Fibroblast of skin of left biceps (primary cell): Measurements from ENCODE around the gene OR2S2.
"Not testable (repeated sequence)": the region's sequence is repeated elsewhere in the genome, so short reads cannot be mapped to it uniquely, and the experiment has no call there.

Experiments
- DNase-seq, 2 experiments: peaks; one replicate each; pipeline ENCODE4 v3.0.0-alpha.2; 2013; ENCODE audit warnings: low read depth in 2 of 2

The OR2S2 gene, protein sequence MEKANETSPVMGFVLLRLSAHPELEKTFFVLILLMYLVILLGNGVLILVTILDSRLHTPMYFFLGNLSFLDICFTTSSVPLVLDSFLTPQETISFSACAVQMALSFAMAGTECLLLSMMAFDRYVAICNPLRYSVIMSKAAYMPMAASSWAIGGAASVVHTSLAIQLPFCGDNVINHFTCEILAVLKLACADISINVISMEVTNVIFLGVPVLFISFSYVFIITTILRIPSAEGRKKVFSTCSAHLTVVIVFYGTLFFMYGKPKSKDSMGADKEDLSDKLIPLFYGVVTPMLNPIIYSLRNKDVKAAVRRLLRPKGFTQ

DNA sequence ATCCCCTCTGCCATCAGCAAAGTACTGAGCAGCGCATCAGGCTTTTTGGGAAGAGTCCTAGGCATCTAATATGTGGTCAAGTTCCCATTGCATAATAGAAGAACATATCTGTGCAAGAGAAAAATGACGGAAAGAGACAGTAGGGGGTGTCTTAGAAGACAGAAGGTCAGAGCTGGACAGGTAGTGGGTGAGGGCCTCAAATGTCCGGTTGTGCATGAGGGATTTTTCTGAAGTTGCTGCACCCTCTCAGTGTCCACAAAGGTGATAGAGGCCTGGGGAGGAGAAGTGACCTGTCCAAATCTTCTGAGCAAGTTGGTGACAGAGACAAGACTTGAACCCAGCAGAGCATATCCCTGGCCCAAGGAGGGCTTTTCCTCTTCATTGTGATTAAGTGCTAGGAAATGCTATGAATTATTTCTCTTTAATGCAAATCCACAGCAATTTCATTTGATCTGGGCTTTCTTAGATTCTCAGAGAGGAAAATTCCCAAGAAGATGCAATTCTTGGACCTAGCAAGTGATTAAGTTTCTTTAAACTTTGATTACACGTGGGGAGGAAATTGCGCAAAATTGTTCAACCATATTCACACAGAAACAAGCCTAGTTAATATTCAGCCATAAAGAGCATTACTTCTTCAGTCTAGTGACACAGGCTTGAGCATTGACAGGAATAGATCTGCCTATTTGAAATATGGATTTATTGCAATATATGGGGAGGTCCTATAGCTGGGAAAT lies at the start of gene OR2S2:
Gene OR2S2 (minus strand): TSS at position 51 of the 734 bp plus-strand sequence. CDS start 56 bp downstream, outside the sequence.
- DNase-seq: no peak

DNA sequence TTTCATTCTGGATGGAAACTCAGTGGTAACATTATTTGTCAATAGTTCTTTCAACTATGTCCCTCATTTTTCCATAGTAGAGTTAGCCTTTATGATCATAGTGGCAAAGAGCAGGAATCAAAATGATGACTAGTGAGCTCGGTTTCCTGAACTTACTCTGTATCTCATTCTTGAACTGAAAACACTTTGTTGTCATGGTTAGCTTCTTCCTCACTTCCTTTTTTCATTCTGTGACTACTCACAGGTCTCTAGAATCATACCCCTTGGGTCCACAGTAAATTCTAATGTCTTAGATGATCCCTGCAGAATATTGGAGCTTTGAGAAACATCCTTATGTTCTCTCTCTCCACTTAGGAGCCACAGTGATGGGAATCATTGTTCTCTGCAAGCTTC lies 49.4 kb upstream of the OR2S2 start:
- DNase-seq: no peak

DNA sequence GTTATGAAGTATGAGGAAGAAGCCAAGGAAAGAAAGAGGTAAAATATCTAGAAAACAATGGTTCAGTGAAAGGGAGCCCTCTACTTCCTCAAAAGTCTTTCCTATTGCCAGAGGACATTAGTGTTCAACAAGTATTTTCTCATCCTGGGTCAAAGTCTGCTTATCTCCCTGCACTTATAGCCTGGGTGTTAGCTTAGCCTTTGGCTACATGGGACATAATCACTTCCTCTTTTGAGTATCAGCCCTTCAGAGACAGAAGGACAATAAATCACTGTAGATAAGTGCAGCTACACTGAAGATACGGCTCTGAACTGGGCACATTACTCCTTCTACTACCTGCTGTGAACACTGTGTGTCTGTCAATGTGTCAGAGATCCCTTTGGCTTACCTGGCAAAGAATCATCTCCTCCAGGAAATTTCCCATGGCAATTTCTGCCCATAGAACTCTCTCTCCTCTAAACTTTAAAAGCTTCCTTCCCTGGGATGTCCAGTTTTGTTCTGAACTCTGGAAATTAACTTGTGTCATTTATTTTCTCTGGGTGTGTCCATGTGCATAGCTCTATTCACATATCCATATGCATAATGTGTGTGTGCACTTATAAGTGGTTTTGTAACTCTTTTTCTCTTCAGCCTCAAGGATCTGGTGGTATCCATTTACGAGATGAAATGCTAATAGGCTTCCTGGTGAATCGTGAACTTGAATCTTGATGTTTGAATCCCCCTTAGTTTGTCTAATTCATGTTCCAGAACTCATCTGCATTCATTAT lies 48.8 kb upstream of the OR2S2 start:
- no peak for DNase-seq

DNA sequence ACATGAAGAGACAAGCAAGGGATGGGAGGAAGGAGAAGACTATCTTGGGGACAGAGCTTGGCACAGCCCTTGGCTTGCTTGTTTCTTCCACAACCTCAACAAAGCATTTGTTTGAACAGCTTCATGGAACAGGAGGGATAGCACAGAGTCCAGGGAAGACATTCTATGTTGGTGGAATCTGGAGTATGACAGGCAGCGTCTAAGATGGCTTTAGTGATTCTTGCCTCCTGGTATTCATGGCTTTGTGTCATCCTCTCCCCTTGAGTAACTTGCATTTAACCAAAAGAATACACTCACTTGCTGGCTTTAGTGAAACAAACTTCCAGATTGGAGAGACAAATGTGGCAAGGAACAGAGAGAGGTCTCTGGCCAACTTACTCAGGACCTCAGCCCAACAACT lies 47.9 kb upstream of the OR2S2 start:
- no peak for DNase-seq

DNA sequence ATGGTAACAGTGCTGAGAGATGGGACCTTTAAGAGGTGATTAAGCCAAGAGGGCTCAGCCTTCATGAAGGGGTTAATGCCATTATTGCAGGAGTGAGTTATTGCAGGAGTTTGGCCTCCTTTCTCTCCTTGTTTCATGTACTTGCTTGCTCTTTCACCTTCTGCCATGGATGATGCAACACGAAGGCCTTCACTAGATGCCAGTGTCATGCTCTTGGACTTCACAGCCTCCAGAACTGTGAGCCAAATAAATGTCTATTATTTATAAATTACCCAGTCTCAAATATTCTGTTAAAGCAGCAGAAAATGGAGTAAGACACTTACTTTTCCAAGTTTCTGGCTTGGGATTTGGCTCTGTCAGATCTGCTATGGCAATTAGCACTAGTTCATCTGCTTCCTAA lies 40.4 kb upstream of the OR2S2 start:
- DNase-seq: no peak

DNA sequence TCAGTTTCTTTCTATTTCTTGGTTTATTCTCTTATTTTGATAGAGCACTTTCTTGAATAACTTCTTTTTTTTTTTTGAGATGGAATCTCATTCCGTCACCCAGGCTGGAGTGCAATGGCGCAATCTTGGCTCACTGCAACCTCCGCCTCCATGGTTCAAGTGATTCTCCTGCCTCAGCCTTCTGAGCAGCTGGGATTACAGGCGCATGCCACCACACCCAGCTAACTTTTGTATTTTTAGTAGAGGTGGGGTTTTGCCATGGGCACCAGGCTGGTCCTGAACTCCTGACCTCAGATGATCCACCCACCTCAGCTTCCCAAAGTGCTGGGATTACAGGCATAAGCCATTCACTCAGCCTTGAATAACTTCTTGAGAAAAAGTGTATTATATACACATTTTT lies 39.1 kb upstream of the OR2S2 start:
- not testable (repeated sequence) for DNase-seq

DNA sequence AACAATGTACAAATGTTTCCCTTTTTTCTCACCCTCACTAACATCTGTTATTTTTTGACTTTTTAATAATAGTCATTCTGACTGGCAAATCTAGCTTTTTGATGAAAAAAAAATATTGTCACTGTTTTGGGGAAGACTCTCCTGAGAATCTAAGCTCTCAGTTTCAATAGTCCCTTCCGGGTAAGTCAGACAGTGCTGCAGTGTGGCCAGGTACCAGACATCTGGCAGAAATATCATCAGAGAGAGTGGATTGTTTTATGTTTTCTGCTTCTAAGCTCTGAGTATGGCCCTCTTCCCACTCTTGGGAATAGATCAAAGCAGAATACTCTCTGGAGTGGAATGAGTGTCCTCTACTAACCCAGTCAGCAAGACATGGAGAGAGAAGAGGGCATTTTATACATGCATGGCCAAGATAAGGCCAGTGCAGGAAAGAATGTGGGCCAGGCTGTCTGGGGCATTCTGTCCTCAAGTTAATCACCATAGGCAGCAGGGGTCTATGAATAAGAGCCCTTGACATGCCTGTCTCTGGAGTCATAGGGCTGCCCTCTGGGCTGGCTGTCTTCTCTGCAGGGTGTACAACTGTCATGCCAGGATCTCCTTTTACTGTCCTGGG lies 38.5 kb upstream of the OR2S2 start:
- no peak for DNase-seq

DNA sequence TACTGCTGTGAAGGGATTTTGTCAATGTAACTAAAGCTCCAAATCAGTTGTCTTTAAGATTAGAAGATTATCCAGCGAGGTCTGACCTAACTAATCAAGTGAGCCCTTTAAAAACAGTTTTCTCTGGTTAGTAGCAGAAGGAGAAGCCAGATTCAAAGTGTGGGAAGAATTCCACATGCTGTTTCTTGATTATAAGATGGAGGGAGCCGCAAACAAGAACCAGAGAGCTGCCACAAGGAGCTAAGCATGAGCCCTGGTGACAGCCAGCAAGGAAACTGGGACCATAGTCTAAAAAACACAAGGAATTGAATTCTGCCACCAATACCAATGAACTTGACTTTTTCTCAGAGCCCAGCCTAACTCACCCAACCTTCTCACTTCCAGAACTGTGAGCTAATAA lies 37.0 kb upstream of the OR2S2 start:
- no peak for DNase-seq

DNA sequence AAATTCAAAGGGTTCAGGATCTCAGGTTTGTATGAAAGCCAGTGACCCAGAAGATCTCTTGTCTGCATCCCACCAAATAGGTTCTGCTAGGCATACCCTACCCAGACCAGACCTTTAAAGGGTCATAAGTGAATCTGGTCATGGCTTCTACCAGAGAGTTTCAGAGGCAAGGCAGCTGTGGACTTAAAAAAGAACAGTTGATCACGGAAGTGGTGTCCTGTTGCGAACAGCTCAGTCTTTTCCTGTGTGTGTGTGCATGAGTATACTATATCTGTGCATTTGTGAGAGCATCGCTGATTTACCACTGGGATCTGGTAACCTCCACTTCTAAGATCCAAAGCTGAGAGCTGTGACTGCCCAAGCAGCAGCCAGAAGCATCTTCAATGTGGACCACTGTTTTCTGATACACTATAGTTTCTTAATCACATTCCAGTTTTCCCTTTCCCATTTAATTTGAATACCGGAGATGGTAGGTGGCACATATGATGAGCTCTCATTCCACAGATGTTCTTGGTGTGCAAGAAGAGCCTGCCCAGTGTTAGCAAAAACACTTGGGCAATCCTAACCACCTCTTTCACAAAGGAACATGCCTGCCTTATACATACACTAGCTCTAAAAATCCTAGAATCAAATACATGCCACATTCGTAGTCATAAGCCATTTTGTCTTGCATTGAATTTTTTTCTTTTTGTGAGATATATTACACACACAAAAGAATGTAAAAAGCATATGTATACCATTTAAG lies 36.2 kb upstream of the OR2S2 start:
- DNase-seq: no peak

DNA sequence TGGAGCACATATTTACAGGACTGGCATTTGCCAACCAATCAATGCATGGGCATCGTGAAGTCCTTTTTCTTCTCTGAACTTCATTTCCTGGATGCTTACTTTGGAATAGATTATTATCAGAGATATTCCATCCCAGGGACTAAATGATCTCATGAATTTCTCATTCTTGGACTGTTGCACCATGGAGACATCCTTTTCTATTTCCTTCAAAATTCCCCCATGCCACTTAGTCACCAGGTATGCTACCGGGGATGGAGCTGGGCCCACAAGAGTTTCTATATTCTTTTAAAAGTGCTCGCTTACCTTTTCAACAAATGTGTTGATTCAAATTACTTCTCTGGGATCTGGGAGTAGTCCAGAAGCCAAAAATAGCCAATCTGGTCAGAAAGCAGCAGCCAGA lies 35.2 kb upstream of the OR2S2 start:
- not testable (repeated sequence) for DNase-seq

DNA sequence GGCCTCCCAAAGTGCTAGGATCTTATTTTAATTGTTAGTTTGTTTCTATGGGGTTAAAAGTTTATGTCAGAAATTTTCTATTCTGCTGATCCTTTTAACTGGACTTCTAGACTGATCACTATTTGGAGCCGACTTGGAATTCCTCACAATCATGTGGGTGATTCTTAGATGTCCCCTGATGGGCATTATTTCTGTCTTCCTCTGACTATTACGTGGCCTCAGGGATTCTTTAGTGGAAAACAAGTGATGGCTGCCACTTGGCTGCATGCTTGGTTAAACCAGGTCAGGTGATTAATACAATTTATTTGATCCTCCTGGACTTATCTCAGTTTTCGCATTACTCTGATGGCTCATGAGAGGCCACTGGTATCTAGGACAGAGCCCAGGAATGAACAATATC lies 32.2 kb upstream of the OR2S2 start:
- DNase-seq: no peak

DNA sequence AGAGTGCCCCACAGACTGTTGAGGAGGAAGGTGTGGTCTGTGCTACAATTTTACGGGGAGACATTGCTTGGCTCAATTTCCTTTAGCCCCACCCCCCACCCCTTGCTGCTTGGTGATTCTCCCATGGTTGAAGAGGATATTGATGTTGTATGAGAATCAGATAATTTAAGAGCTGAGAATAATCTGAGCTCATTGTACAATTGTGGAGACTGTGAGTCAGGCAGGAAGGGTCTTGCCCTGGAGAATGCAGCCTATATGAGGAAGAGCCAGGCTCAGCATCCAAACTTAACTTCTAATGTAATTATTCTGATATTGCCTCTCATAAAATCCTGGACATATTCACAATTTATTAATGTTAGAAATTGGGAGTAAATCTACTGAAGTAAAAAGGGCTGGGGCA lies 26.1 kb upstream of the OR2S2 start:
- no peak for DNase-seq

DNA sequence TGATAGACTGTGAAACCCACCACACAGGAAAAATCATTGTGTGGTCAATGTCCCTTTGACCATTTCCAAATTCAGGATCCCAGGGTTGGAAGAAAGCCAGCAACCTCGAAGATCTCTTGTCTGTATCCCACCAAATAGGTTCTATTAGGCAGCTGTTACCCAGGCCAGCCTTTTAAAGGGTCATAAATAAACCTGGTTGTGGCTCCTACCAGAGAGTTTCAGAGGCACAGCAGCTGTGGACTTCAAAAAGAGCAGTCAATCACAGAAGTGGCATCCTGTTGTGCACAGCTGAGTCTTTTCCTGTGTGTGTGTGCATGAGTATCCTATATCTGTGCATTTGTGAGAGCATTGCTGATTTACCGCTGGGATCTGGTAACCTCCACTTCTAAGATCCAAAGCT lies 23.7 kb upstream of the OR2S2 start:
- DNase-seq: no peak

DNA sequence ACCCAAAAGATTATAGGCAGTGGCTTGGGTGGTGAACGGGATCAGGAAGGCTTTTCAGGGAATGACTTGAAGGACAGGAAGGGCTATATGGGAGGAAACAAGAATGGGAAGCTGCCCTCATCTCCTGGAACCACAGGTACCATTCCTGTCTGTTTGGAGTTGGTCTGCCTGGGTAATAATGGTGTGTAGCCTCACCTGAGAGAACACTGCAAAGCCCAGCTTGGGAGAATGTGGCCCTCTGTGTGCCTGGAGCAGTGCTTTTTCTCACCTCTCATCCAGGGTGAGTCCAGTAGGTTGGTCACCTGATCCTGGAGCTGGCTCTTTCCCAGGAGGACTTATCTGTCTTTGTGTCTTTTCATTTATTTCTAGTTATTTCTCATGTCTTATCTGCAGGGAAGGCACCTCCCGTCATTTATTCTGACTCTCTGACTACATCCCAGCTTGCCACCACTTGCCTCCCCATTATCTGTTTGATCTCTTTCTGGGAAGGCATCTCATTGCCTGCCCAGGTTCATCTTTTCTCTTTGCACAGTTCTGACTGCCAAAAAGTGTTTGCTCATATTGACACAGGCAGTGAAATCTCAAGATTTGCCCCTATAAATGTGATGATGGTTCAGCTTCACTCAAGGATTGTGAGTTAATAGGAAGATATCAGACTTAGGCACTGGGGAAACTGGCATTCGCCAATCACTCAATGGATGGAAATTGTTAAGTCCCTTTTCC lies 22.5 kb upstream of the OR2S2 start:
- no peak for DNase-seq

DNA sequence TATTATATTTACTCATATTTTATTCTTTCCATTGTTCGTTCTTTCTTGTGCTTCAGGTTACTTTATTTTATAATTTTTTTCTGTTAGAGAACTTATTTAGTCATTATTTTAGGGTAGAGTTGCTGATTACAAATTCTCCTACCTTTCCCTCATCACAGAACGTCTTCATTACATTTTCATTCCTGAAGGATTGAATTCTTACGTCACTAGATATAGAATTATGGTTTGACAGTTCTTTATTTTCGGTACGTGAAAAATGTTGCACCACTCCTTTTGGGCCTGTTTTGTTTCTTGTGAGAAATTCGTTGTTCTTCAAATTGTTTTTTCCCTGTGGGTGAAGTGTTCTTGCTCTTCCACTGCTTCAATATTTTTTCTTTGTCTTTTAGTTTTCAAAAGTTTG lies 20.8 kb upstream of the OR2S2 start:
- DNase-seq: no peak

DNA sequence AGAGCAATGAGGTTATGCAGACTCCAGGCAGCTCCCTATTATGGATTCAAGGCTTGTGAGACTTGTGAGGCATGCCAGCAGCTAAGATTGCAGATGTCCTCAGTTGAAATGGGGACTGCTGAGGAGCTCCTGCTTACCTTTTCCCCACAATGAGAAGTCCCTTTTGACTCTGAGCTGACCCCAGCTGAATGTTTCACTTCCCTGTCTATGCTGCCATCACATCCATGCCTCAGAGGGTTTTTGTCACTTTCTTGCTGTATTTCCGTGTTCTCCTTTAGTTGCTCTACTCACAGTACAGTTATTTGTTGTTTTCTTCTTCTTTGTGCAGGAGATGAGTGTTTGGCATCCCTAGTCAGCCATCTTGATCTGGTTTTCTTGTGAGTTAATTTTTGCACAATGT lies 18.8 kb upstream of the OR2S2 start:
- no peak for DNase-seq

DNA sequence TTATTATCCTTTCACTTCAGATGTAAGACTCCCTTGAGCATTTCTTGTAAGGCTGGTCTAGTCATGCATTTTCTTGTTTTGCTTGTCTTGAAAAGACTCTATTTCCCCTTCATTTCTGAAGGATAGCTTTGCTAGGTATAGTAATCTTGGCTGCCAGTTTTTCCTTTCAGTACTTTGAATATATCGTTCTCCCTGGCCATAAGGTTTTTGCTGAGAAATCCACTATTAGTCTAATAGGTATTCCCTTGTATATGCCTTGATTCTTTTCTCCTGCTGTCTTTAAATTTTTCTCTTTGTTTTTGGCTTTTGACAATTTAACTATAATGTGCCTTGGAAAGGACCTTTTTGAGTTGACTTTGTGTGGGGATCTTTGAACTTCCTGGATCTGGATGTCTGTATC lies 16.8 kb upstream of the OR2S2 start:
- no peak for DNase-seq

DNA sequence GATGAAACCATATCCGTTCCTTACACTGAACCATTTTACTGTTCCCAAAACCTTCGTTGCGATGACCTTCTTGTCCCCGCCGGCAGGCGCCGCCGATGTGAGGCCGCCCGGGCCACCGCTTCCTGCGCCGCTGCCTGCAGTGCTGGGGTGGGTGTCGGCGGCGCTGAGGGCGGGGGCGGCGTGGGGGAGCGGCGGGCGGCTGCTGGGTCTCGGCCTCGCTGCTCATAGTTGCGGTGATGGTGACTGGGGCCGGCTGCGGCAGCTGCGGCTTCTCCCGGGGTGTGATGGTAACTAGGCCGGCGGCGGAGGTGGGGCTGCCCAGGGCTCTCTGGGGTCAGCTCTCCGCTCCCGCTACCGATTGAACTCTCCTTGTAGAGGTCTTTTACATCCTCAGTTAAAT lies 14.1 kb upstream of the OR2S2 start:
- no peak for DNase-seq

DNA sequence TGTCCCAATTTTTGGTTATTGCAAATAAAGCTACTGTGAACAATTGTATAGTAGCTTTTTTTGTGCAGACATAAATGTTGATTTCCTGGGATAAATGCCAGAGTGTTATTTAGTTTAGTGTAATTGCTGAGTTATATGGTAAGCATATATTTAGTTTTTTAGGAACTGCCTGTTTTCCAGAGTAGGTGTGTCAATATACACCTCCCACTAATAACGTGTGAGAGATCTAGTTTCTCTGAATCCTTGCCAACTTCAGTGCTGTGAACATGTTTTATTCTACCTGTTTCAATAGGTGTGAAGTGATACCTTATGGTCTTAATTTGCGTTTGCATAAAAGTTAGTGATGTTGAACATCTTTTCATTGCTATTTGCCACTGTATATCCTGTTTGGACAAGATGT lies 9.1 kb upstream of the OR2S2 start:
- DNase-seq: no peak

DNA sequence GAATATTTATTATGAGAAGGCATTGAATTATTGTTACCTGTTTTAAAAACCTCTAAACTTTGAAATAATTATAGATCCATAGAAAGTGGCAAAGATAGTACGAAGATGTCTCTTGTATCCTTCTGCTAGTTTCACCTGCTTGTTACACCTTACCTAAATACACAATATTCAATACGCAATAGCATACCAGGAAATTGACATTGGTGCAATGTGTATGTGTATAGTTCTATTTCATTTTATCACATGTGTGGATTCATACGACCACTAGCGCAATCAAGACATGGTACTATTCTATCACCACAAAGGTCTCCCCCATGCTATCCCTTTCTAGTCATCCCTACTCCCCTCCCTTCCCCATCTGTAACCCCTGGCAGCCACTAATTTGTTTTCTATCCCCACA lies 8.5 kb upstream of the OR2S2 start:
- no peak for DNase-seq

DNA sequence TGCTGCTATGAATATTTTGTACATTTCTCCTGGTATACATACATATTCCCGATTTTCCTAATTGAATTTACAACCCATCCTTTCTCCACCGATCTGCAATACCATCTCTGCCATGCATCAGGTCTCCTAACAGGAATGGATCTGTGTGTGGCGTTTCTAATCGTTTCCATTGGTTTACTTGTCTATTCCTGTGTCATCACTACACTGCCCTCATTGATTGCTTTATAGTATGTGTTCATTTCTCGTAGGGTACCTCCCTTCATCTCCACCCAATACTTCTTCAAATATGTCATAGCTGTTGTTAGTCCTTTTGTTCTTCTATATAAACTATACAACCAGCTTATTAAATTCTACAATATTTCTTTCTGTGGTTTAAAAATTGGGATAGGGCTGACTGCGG lies 7.1 kb upstream of the OR2S2 start:
- no peak for DNase-seq
